ENCODE measurements around the gene STAB1. TPM values are rescaled to one million over a fixed set of nuclear protein-coding genes. Genes with fewer than 3 reads are reported as not detected.

The STAB1 gene
- total and polyA plus RNA-seq, 2 experiments from 2014 or later = 0.90 to 1.9 TPM

DNA sequence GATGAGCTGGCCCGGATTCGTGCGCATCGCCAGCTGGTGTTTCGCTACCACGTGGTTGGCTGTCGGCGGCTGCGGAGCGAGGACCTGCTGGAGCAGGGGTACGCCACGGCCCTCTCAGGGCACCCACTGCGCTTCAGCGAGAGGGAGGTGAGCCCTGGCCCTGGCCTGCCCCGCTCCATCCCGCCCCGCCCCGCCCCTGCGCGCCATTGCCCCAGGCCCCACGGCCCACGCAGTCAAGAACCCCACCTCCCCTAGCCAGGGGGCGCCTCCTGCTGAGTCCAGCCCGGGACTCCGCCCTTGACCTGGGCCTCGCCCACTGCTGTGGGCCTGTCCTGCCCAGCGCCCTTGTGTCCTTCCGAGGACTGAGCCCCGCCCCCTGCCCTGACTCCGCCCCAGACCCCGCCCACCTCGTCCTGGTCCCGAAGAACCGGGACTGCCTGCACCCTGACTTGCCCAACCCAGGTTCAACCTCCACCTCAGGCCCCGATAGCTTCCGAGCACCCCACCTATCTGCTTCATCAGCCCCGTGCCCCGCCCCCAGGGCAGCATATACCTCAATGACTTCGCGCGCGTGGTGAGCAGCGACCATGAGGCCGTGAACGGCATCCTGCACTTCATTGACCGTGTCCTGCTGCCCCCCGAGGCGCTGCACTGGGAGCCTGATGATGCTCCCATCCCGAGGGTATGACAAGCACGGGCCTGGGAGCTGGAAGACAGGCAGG, 23.7 kb downstream of the STAB1 start (continued):
- TF ChIP-seq, protein P1, sequence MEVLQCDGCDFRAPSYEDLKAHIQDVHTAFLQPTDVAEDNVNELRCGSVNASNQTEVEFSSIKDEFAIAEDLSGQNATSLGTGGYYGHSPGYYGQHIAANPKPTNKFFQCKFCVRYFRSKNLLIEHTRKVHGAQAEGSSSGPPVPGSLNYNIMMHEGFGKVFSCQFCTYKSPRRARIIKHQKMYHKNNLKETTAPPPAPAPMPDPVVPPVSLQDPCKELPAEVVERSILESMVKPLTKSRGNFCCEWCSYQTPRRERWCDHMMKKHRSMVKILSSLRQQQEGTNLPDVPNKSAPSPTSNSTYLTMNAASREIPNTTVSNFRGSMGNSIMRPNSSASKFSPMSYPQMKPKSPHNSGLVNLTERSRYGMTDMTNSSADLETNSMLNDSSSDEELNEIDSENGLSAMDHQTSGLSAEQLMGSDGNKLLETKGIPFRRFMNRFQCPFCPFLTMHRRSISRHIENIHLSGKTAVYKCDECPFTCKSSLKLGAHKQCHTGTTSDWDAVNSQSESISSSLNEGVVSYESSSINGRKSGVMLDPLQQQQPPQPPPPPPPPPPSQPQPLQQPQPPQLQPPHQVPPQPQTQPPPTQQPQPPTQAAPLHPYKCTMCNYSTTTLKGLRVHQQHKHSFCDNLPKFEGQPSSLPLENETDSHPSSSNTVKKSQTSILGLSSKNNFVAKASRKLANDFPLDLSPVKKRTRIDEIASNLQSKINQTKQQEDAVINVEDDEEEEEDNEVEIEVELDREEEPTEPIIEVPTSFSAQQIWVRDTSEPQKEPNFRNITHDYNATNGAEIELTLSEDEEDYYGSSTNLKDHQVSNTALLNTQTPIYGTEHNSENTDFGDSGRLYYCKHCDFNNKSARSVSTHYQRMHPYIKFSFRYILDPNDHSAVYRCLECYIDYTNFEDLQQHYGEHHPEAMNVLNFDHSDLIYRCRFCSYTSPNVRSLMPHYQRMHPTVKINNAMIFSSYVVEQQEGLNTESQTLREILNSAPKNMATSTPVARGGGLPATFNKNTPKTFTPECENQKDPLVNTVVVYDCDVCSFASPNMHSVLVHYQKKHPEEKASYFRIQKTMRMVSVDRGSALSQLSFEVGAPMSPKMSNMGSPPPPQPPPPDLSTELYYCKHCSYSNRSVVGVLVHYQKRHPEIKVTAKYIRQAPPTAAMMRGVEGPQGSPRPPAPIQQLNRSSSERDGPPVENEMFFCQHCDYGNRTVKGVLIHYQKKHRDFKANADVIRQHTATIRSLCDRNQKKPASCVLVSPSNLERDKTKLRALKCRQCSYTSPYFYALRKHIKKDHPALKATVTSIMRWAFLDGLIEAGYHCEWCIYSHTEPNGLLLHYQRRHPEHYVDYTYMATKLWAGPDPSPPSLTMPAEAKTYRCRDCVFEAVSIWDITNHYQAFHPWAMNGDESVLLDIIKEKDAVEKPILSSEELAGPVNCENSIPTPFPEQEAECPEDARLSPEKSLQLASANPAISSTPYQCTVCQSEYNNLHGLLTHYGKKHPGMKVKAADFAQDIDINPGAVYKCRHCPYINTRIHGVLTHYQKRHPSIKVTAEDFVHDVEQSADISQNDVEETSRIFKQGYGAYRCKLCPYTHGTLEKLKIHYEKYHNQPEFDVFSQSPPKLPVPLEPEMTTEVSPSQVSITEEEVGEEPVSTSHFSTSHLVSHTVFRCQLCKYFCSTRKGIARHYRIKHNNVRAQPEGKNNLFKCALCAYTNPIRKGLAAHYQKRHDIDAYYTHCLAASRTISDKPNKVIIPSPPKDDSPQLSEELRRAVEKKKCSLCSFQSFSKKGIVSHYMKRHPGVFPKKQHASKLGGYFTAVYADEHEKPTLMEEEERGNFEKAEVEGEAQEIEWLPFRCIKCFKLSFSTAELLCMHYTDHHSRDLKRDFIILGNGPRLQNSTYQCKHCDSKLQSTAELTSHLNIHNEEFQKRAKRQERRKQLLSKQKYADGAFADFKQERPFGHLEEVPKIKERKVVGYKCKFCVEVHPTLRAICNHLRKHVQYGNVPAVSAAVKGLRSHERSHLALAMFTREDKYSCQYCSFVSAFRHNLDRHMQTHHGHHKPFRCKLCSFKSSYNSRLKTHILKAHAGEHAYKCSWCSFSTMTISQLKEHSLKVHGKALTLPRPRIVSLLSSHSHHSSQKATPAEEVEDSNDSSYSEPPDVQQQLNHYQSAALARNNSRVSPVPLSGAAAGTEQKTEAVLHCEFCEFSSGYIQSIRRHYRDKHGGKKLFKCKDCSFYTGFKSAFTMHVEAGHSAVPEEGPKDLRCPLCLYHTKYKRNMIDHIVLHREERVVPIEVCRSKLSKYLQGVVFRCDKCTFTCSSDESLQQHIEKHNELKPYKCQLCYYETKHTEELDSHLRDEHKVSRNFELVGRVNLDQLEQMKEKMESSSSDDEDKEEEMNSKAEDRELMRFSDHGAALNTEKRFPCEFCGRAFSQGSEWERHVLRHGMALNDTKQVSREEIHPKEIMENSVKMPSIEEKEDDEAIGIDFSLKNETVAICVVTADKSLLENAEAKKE (CRISPR knock-in tag; IDR thresholded peaks at IDR 0.05) = no peak

DNA sequence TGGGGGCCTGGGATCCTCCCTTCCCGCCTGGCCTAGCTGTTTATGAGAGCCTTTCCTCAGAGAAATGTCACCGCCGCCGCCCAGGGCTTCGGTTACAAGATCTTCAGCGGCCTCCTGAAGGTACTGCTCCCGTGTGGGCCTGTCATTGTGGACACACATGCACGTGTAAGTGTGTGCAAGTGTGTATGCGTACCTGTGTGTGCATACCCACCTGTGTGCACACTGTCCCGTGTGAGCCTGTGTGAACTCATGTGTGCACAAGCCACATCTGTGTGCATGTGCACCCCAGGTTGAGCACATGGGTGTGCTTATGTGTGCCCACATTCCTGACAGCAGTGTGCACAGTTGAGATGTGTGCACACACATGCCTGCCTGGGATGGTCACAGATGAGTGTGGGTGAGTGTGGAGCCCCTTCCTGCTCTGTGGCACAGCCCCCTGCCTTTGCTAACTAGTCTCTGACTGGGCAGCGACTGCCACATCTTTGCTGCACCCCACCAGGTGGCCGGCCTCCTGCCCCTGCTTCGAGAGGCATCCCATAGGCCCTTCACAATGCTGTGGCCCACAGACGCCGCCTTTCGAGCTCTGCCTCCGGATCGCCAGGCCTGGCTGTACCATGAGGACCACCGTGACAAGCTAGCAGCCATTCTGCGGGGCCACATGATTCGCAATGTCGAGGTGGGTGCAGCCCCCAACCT, 24.5 kb downstream of the STAB1 start:
- 0 out of 2 replicates have a peak, but pooled peaks cover 2% of the 10 kb centered on the region for H3F3A ChIP-seq (replicated peaks; ENCODE audit: low read depth)
- H3K4me3 Mint-ChIP-seq = peak overlapping the region; percentile 70
- ATAC-seq (no peak), DNase-seq (ENCODE audit: low spot score) (no peak)
- H3K79me2 ChIP-seq (replicated peaks; ENCODE audit: insufficient read depth) = no peaks in the 10 kb centered on the region
- peak overlapping the region; percentile 81; the same call in 1 of the 2 replicates for H3K4me2 ChIP-seq
- peaks cover 3% of the 10 kb centered on the region; the same call in 2 of the 3 replicates for H3K4me1 Mint-ChIP-seq
- no peaks in the 10 kb centered on the region for H3K9me2 ChIP-seq (ENCODE audit: insufficient read depth)
- peaks cover 9% of the 10 kb centered on the region for H3K36me3 Mint-ChIP-seq (ENCODE audit: low read depth)
- H4K20me1 ChIP-seq (replicated peaks; ENCODE audit: insufficient read depth) = no peaks in the 10 kb centered on the region
- H3K27me3 ChIP-seq (ENCODE audit: insufficient read depth) = no peaks in the 10 kb centered on the region
- peak overlapping the region; percentile 88; the same call in 1 of the 2 replicates for H2AFZ ChIP-seq
- H3K27ac Mint-ChIP-seq = no peak overlapping the region
- no peak overlapping the region for H3K27ac ChIP-seq (ENCODE audit: low read depth)
- no peaks in the 10 kb centered on the region for H3K4me1 ChIP-seq (ENCODE audit: insufficient read depth)
- H3K36me3 ChIP-seq (ENCODE audit: insufficient read depth) = no peaks in the 10 kb centered on the region
- H3K27me3 Mint-ChIP-seq (ENCODE audit: insufficient read depth, low read depth, poor library complexity) = peaks cover 17% of the 10 kb centered on the region
- peak overlapping the region; percentile 58 for H3K4me3 ChIP-seq
- H3K9me3 Mint-ChIP-seq = no peaks in the 10 kb centered on the region
- TF ChIP-seq CREB1 (CRISPR knock-in tag; IDR thresholded peaks at IDR 0.05; ENCODE audit: low read depth) = no peak
- TF ChIP-seq, protein P2, sequence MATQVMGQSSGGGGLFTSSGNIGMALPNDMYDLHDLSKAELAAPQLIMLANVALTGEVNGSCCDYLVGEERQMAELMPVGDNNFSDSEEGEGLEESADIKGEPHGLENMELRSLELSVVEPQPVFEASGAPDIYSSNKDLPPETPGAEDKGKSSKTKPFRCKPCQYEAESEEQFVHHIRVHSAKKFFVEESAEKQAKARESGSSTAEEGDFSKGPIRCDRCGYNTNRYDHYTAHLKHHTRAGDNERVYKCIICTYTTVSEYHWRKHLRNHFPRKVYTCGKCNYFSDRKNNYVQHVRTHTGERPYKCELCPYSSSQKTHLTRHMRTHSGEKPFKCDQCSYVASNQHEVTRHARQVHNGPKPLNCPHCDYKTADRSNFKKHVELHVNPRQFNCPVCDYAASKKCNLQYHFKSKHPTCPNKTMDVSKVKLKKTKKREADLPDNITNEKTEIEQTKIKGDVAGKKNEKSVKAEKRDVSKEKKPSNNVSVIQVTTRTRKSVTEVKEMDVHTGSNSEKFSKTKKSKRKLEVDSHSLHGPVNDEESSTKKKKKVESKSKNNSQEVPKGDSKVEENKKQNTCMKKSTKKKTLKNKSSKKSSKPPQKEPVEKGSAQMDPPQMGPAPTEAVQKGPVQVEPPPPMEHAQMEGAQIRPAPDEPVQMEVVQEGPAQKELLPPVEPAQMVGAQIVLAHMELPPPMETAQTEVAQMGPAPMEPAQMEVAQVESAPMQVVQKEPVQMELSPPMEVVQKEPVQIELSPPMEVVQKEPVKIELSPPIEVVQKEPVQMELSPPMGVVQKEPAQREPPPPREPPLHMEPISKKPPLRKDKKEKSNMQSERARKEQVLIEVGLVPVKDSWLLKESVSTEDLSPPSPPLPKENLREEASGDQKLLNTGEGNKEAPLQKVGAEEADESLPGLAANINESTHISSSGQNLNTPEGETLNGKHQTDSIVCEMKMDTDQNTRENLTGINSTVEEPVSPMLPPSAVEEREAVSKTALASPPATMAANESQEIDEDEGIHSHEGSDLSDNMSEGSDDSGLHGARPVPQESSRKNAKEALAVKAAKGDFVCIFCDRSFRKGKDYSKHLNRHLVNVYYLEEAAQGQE (IDR thresholded peaks at IDR 0.05; ENCODE audit: unreplicated experiment) = no peak
- TF ChIP-seq ZNF331 (CRISPR knock-in tag; IDR thresholded peaks at IDR 0.05; ENCODE audit: low read depth) = no peak
- TF ChIP-seq, protein P3, sequence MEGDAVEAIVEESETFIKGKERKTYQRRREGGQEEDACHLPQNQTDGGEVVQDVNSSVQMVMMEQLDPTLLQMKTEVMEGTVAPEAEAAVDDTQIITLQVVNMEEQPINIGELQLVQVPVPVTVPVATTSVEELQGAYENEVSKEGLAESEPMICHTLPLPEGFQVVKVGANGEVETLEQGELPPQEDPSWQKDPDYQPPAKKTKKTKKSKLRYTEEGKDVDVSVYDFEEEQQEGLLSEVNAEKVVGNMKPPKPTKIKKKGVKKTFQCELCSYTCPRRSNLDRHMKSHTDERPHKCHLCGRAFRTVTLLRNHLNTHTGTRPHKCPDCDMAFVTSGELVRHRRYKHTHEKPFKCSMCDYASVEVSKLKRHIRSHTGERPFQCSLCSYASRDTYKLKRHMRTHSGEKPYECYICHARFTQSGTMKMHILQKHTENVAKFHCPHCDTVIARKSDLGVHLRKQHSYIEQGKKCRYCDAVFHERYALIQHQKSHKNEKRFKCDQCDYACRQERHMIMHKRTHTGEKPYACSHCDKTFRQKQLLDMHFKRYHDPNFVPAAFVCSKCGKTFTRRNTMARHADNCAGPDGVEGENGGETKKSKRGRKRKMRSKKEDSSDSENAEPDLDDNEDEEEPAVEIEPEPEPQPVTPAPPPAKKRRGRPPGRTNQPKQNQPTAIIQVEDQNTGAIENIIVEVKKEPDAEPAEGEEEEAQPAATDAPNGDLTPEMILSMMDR (conservative IDR thresholded peaks at IDR 0.05; ENCODE audit: low read depth in 2 of 2) = no peak
- TF ChIP-seq JUNB (IDR thresholded peaks at IDR 0.05; ENCODE audit: unreplicated experiment) = no peak
